Putamen (tissue), 1 donor: ENCODE data around the gene AKAP8L.

ENCODE experiments used
- DNase-seq: peaks from one replicate; pipeline ENCODE4 v3.0.0-alpha.2; 2016; ENCODE audit warnings: low spot score

Gene AKAP8L

GRCh38 chr19:15418579-15419412, at the start of gene AKAP8L:
Gene AKAP8L, minus strand, starts transcription at chr19:15418988. Its CDS starts 65 bp downstream, at chr19:15418923.
- peak; percentile 99 for DNase-seq

- DNase-seq, result no peak
Observed at GRCh38 chr19:15467734-15468214, 49.0 kb upstream of the AKAP8L start.

- no peak for DNase-seq
Observed at GRCh38 chr19:15466851-15467733, 48.3 kb upstream of the AKAP8L start.

- no peak for DNase-seq
Observed at GRCh38 chr19:15464394-15465385, 45.9 kb upstream of the AKAP8L start, which contains the start of gene RASAL3. Gene RASAL3, minus strand, starts transcription at chr19:15464544. Its CDS starts 186 bp downstream, at chr19:15464358.

GRCh38 chr19:15463861-15464371, 45.1 kb upstream of the AKAP8L start:
- no peak for DNase-seq

- no peak for DNase-seq
Observed at GRCh38 chr19:15461694-15462093, 42.9 kb upstream of the AKAP8L start.

- DNase-seq, result no peak
Observed at GRCh38 chr19:15457701-15458484, 39.1 kb upstream of the AKAP8L start.

- no peak for DNase-seq
Observed at GRCh38 chr19:15456871-15457700, 38.3 kb upstream of the AKAP8L start.

- no peak for DNase-seq
Observed at GRCh38 chr19:15456441-15456840, 37.7 kb upstream of the AKAP8L start.

GRCh38 chr19:15455996-15456395, 37.2 kb upstream of the AKAP8L start:
- no peak for DNase-seq

GRCh38 chr19:15453906-15454860, 35.4 kb upstream of the AKAP8L start:
- DNase-seq, result no peak

- no peak for DNase-seq
Observed at GRCh38 chr19:15453091-15453578, 34.3 kb upstream of the AKAP8L start.

GRCh38 chr19:15452111-15453047, 33.6 kb upstream of the AKAP8L start:
- DNase-seq, result no peak

GRCh38 chr19:15450528-15450890, 31.7 kb upstream of the AKAP8L start:
- no peak for DNase-seq

- peak; percentile 59 for DNase-seq
Observed at GRCh38 chr19:15449620-15450527, 31.1 kb upstream of the AKAP8L start, which contains the start of gene WIZ. Gene WIZ, minus strand, starts transcription at chr19:15449956. Its CDS starts 1,649 bp downstream, at chr19:15448307.
